OCI-LY3 (cell line): ENCODE measurements around the gene MT1A.

ENCODE experiments used
- H2AFZ ChIP-seq: fragments of 200-600, 300-600 bp; shearing (Covaris generic); 2 replicates; pipeline ENCODE4 v1.6.0; 2014; ENCODE audit warnings: antibody characterized with exemption, low read depth, low read length
- H3K27ac ChIP-seq: fragments of 200-600, 300-600 bp; sonication (generic); 2 replicates; pipeline ENCODE4 v1.5.1; 2014; ENCODE audit warnings: mild to moderate bottlenecking, low read length, moderate library complexity, mixed read lengths
- H3K27me3 ChIP-seq: fragments of 200-600, 300-600 bp; sonication (generic); 2 replicates; pipeline ENCODE4 v1.6.1; 2014; ENCODE audit warnings: low read depth, low read length, mixed read lengths
- H3K36me3 ChIP-seq: fragments of 200-600, 300-600 bp; sonication (generic); replicated peaks from 2 replicates; pipeline ENCODE3; 2014; ENCODE audit warnings: low read depth, low read length, mixed read lengths
- H3K4me1 ChIP-seq: fragments of 300-600, 200-600 bp; sonication (generic); 2 replicates; pipeline ENCODE4 v1.6.1; 2014; ENCODE audit warnings: low read length, mixed read lengths
- H3K4me2 ChIP-seq: fragments of 200-600, 300-600 bp; sonication (generic); 2 replicates; pipeline ENCODE4 v1.6.1; 2014; ENCODE audit warnings: low read length, mixed read lengths
- H3K4me3 ChIP-seq: fragments of 300-600, 200-600 bp; sonication (generic); 2 replicates; pipeline ENCODE4 v1.5.1; 2014; ENCODE audit warnings: antibody characterized with exemption, mild to moderate bottlenecking, low read length, moderate library complexity
- H3K79me2 ChIP-seq: fragments of 300-600, 200-600 bp; shearing (Covaris generic); 2 replicates; pipeline ENCODE4 v1.6.1; 2014; ENCODE audit warnings: mild to moderate bottlenecking, low read length, mixed read lengths
- H3K9ac ChIP-seq: fragments of 300-600, 200-600 bp; shearing (Covaris generic); 2 replicates; pipeline ENCODE4 v1.6.0; 2014; ENCODE audit warnings: mild to moderate bottlenecking, low read length, moderate library complexity
- H3K9me3 ChIP-seq: fragments of 200-600, 300-600 bp; shearing (Covaris generic); 2 replicates; pipeline ENCODE4 v1.6.1; 2014; ENCODE audit warnings: low read length, mixed read lengths; ENCODE audit not compliant: insufficient read depth
- H4K20me1 ChIP-seq: fragments of 200-600, 300-600 bp; sonication (generic); 2 replicates; pipeline ENCODE4 v1.6.1; 2016; ENCODE audit warnings: low read length, mixed read lengths; ENCODE audit not compliant: insufficient read depth
- CTCF ChIP-seq: fragments of 200-600, 300-600 bp; sonication (generic); IDR thresholded peaks from 2 replicates; pipeline ENCODE4 v1.5.1; 2014; ENCODE audit warnings: antibody characterized with exemption, low read length, low read depth
- EZH2phosphoT487 ChIP-seq: fragments of 200-600 bp; shearing (Covaris generic); IDR thresholded peaks from 2 replicates; pipeline ENCODE4 v1.6.1; 2018; ENCODE audit warnings: antibody characterized with exemption, mixed run types, low read depth

MT1A gene

GRCh38 chr16:56636616-56637413, 1.7 kb upstream of the MT1A start:
- Histone ChIP-seq H3K27me3 (peaks cover 39% of the 10 kb centered on the region), H2AFZ (no peak overlapping the region), H3K27ac (no peak overlapping the region), H3K36me3 (no peaks in the 10 kb centered on the region), H3K79me2 (no peaks in the 10 kb centered on the region), H3K4me2 (no peak overlapping the region), H3K4me3 (no peak overlapping the region), H4K20me1 (no peaks in the 10 kb centered on the region), H3K9me3 (no peaks in the 10 kb centered on the region), H3K9ac (no peak overlapping the region), H3K4me1 (no peaks in the 10 kb centered on the region)
- TF ChIP-seq CTCF (no peak), EZH2phosphoT487 (no peak)

- no peak overlapping the region for H3K9ac ChIP-seq
- H3K9me3 ChIP-seq, result no peaks in the 10 kb centered on the region
- no peaks in the 10 kb centered on the region for H3K79me2 ChIP-seq
- H2AFZ ChIP-seq, result no peak overlapping the region
- peaks cover 11% of the 10 kb centered on the region for H3K4me1 ChIP-seq
- no peak overlapping the region for H3K4me3 ChIP-seq
- peaks cover 38% of the 10 kb centered on the region for H3K27me3 ChIP-seq
- no peak overlapping the region for H3K4me2 ChIP-seq
- no peaks in the 10 kb centered on the region for H4K20me1 ChIP-seq
- H3K36me3 ChIP-seq, result no peaks in the 10 kb centered on the region
- H3K27ac ChIP-seq, result no peak overlapping the region
- TF ChIP-seq EZH2phosphoT487 (no peak), CTCF (no peak)
These were observed 579 bp downstream of the MT1A start for GRCh38 chr16:56639045-56639444.

GRCh38 chr16:56640076-56640475, 1.6 kb downstream of the MT1A start:
- Histone ChIP-seq H3K27me3 (peaks cover 36% of the 10 kb centered on the region), H3K79me2 (no peaks in the 10 kb centered on the region), H3K4me2 (no peak overlapping the region), H3K36me3 (no peaks in the 10 kb centered on the region), H3K9me3 (no peaks in the 10 kb centered on the region), H3K4me1 (peaks cover 13% of the 10 kb centered on the region), H3K9ac (no peak overlapping the region), H3K4me3 (no peak overlapping the region), H4K20me1 (no peaks in the 10 kb centered on the region), H3K27ac (no peak overlapping the region), H2AFZ (no peak overlapping the region)
- TF ChIP-seq EZH2phosphoT487 (no peak), CTCF (no peak)

GRCh38 chr16:56641166-56641565, 2.7 kb downstream of the MT1A start:
- Histone ChIP-seq H3K79me2 (no peaks in the 10 kb centered on the region), H3K4me3 (no peak overlapping the region), H4K20me1 (no peaks in the 10 kb centered on the region), H2AFZ (no peak overlapping the region), H3K9ac (no peak overlapping the region), H3K9me3 (no peaks in the 10 kb centered on the region), H3K27me3 (peaks cover 42% of the 10 kb centered on the region), H3K36me3 (no peaks in the 10 kb centered on the region), H3K4me2 (no peak overlapping the region), H3K27ac (no peak overlapping the region), H3K4me1 (peaks cover 13% of the 10 kb centered on the region)
- TF ChIP-seq CTCF (no peak), EZH2phosphoT487 (no peak)
